HG02938 (cell line): ENCODE measurements around the gene RPL36.
"Not testable (repeated sequence)": the region's sequence is repeated elsewhere in the genome, so short reads cannot be mapped to it uniquely, and the experiment has no call there.

Experiments
- ATAC-seq: cut with Tn5 transposase; IDR thresholded peaks from one replicate; pipeline ENCODE4 v1.9.1; 2021; ENCODE audit warnings: mild to moderate bottlenecking, moderate library complexity; ENCODE audit not compliant: unreplicated experiment

RPL36 gene

GRCh38 chr19:5688262-5688881, 1.7 kb upstream of the RPL36 start:
- not testable (repeated sequence) for ATAC-seq

DNA sequence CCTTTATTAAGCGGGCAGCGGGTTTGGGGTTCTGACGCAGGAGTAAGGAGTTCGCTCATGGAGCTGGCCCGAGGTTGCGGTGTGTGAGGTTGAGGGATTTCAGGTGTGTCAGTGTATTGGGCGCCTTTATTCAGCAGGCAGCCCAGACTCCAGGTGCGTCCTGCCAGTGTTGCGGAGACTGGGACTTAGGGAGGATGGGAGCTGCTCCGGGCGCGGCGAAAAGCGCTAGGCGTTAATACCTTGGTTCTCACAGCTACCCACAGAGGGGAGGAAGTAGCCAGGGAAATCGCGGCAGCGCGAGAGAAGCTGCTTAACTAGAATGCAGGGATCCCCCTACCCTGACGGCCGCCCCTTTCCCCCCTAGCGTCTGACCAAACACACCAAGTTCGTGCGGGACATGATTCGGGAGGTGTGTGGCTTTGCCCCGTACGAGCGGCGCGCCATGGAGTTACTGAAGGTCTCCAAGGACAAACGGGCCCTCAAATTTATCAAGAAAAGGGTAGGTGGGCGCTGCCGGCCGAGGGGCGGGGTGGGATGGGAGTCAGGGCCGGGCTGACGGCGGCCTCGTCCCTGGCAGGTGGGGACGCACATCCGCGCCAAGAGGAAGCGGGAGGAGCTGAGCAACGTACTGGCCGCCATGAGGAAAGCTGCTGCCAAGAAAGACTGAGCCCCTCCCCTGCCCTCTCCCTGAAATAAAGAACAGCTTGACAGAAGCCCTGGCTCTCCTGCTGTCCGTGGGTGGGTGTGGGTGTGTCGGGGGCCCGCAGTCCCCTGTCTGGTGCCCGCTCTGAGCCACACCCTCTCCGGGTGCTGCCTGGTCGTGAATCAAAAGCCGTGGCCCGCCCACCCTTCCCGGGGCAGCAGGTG, 1.1 kb downstream of the RPL36 start:
- ATAC-seq, result no peak

- ATAC-seq, result no peak
Observed at GRCh38 chr19:5691822-5692722, 2.0 kb downstream of the RPL36 start.

DNA sequence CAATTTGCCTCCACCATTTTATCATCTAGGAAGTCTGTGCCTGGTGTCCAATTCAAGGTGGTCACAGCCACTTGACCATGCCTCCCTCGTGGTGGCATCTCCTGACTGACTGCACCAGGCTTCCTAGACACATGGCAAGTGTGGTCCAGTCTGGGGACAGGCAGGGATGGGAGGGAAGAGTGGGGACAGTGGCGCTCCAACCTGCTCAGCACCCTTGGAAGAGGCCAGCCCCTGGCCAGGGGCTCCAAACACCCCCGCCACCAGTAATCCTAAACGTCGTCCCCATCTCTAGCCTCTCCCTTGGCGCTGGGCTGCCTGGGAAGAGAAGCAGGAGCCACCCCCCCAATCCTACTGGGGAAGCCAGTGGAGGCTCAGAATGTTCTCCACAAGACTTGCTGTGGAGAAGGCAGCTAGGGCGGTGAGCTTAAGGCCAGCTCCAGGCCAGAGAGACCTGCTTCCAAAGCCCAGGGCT, 2.7 kb downstream of the RPL36 start:
- ATAC-seq, result no peak

DNA sequence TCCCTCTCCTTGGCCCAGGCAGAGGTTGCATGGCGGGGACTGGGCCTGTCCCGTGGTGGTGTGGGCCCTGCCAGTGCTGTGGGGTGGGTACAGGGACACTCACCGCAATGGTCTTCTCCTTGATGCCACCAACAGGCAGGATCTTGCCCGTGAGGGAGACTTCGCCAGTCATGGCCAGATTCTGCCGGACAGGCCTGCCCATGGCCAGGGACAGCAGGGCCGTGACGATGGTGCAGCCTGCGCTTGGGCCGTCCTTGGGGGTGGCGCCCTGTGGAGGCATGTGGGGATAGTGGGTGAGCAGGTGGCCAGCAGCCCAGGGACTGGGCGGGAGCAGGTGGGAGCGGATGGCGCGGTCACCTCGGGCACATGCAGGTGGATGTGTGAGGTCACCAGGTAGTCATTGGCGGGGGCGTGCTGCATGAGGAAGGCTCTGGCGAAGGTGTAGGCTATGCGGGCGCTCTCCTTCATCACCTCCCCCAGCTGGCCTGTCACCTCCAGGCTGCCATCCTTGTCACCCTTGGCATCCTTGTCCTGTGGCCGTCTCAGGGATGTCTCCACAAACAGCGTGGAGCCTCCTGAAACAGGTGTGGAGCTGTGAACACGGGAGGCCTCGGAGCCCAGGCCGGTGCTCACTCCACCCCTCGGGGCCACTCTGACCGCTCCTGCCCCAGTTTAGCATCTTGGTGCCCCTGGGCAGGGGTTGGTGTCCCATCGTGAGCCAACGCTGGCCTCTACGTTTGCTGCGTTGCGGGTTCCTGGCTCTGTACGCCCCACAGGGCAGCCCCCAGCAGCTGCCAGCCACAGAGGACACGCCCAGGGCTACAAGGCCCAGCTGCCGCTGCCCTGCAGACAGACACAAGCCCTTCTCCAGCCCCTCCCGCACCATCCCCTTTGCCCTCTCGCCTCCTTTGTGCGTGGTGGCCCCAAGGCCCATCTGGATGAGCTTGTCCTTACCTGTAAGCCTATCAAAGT, 3.4 kb downstream of the RPL36 start:
- ATAC-seq, result no peak

GRCh38 chr19:5694167-5694955, 4.3 kb downstream of the RPL36 start:
- ATAC-seq, result no peak

DNA sequence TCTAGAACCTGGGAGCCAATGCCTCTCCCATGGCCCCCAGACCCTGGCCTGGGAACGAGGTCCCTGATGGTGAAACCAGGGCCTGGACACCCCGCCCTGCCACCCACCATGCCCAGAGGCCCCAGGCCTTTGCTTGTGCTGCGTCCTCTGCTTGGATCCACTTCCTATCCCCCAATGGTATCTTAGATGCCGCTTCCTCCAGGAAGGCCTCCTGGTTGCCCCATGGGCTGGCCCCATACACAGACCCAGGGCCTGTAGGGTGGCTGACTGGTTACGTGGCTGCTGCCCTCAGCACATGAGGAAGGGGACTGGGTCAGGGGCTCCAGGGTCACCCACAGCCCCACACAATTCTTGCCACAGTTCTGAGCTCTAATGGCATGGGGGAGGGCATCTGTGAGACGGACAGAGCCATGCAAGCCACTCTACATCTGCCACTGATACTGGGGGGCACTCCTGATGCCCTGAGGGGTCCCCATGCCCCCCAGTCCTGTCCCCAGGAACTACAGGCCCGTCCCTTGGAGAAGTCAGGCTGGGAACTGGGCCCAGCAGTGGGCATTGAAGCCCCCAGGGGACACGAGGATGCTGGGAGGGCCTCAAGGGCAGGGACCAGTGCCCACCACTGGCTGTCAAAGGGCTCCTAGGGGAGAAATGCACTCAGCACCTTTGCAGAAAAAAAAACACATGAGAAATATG, 5.0 kb downstream of the RPL36 start:
- ATAC-seq, result no peak

DNA sequence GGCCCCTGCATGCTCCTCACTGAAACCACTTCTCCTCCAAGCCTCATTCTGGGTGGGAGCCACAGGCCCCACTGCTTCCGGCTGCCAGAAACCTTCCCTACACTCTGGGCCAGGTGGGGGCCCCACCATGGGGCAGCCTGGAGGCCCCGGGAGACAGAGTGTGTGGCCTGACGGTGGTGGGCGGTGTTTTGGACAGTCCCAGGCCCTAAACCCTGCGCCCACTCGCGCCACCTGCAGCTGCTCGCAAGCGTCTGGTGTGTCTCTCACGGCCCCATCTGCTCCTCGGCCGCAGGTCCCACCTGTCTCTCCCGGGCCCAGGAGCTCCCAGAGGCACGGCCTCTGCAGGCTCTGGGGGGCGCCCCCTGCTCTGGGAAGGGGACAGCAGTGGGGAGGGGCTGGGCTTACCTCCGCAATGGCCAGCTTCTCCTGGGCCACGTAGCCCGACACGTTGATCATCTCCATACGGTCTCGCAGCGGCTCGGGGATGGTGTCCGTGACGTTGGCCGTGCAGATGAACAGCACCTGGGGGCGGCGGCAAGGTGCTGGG, 5.6 kb downstream of the RPL36 start:
- ATAC-seq, result no peak

DNA sequence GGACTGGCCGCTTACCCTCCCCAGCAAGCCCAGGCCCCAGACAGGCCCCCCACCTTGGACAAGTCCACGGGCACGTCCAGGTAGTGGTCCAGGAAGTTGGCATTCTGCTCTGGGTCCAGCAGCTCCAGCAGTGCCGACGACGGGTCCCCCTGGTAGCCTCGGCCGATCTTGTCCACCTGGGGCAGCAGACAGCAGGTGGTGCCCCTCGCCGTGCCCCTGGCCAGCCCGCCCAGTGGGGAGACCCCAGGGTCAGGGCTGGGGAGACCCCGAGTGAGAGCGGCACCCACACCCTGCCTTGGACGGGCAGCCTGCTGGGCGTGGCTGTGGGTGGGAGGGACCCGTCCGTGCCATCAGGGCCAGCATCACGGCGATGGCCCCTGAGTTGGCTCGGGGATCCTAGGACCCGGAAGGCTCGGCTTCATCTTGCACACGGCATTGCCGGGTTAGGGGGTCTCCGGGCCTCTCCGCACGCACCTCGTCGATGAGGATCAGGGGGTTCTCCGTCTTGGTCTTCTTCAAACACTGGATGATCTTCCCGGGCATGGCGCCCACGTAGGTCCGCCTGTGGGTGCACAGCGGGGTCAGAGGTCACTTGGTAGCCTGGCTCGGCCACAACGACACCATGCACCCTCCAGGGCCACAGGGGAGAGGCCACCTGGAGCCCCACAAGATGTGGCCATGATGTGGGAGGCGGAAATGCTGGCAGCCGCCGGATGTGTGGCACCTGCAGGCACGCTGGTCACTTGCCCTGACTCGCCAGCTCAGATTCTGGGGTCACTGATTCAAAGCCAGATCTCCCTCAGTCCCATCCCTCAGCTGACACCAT, 6.3 kb downstream of the RPL36 start:
- no peak for ATAC-seq

DNA sequence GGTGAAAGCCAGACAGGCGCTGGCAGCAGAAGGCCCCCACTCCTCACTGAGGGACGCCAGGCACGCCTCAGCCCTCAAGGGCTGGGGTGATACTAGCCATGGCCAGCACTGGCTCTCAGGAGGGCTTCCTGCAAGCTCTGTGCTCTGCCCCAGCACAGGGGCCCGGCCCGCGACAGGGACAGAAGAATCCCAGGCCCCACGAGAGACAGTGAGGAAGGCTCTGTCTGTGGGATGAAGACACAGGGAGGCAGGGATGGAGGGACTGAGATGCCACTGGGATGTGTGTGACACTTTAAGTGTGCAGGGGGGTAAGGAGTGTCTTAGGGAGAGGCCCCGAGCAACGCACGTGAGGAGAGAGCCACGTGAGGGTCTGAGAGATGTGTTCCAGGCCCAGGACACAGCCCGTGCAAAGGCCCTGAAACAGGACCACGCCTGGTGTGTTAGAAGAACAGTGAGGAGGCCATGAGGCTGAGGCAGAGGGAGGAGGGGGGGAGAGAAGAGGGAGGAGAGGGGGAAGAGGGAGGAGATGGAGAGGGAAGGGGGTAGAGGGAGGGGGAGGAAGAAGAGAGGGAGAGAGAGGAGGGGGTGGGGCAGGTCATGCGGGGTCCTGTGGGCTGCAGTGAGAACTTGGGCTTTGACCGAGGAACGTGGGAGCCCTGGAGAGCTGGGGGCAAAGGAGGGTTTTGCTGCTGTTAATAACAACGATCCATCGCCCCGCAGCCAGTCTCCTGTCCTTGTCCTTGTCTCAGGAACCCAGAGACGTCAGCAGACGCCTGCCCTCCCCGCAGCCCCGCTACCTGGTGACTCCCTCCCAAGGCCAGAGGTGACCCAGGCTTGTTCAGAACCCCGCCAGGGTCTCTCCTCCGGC, 7.2 kb downstream of the RPL36 start:
- ATAC-seq, result no peak

- ATAC-seq, result no peak
Observed at GRCh38 chr19:5697890-5698634, 8.0 kb downstream of the RPL36 start.

GRCh38 chr19:5698635-5699422, 8.7 kb downstream of the RPL36 start:
- no peak for ATAC-seq

- ATAC-seq, result no peak
Observed at GRCh38 chr19:5700455-5701092, 10.5 kb downstream of the RPL36 start.

- not testable (repeated sequence) for ATAC-seq
Observed at GRCh38 chr19:5702053-5702410, 11.9 kb downstream of the RPL36 start.
